CD4-positive, alpha-beta T cell treated with Interleukin-4 for 1 hour (primary cell): ENCODE results near the gene CTDSP2.
"Not testable (repeated sequence)": the region's sequence is repeated elsewhere in the genome, so short reads cannot be mapped to it uniquely, and the experiment has no call there.

Experiments
- DNase-seq, 2 donors: peaks; one replicate each; pipeline ENCODE4 v3.0.0-alpha.2; 2020 to 2022

The CTDSP2 gene

DNA sequence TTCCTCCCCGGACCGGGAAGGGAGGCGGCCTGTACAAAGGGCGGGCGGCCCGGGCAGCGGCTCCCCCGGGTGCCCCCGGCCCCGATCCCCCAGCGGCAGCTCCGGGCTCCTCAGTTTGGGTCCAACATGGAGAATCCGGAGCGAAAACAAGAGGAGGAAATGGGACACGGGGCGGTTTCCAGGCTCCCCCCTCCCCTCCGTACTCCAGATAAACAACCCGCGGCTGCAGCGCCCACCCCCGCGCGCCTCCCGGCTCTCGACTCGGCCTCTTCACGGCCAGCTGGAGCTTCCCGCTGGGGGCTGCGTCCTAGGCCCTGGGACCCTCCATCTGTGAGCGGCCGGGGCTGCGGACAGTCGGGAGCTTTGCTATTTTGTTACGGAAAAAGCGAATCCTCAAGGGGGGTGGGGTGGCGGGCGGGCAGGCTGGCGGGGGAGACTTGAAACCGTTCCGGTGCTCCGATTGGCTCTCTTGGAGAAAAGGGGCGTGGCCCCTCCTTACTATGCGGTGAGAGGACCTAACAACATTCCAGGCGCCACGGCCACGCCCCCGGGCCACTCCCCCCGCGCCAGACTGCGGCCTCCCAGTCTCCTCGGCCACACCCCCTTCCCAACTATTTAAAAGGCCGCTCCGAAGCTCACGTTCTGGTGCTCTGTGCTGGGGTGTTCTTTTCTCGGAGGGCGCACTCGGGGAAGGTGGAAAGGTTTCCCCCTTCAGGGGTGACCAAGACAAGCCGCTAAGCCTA lies at the start of gene CTDSP2:
CTDSP2 (minus strand) TSS at position 153 of the 743 bp plus-strand sequence. CDS start 294 bp downstream, outside the sequence.
- peak; percentile 91 for DNase-seq

DNA sequence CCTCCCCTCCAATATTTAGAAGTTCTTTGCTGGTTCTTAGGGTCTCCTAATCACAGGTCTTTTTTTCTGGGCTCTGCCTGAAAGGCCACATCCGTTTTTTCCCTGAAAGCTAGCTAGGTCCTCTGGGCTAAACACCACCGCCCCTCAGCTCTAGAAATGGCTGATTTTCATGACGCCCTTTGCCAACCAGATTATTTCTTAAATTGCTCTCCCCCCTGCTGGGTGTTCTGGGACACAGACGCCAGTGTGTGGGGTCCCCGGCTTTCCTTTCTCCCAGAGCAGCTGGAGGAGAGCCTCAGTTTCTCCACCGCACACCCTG lies 49.5 kb upstream of the CTDSP2 start:
- DNase-seq = no peak

DNA sequence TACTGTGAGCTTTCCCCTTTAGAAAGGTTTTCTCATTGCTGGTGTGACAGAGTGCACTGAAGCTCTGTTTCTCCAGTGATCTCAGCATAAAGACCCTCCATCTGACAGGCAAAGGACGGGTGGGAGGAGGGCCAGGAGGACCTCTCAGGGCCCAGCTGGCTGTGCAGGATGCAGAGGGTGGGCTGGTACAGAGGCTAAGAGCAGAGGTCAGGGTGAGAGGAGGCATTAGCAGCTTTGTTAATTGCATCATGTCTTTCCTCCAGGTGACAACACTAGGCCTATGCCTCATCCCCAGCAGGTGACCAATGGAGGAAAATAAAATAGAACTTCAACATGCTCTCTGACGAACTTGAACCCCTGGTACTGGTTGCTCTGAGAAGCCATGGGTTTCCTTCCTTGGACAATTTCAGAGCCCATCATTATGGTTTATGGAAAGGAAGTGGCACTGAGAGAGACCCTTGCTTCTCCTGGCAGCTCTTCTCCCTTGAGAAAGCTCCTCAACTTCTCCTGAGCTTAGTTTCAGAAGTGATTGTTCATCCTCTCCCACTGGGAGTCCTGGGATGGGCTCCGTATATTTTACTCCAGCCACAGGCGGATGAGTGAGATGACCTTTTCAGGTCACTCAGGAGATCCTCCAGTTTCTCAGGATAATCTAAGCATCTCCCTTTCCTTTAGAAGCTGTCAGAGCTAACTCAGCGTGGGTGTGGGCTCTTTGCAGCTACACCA lies 49.0 kb upstream of the CTDSP2 start:
- no peak for DNase-seq

DNA sequence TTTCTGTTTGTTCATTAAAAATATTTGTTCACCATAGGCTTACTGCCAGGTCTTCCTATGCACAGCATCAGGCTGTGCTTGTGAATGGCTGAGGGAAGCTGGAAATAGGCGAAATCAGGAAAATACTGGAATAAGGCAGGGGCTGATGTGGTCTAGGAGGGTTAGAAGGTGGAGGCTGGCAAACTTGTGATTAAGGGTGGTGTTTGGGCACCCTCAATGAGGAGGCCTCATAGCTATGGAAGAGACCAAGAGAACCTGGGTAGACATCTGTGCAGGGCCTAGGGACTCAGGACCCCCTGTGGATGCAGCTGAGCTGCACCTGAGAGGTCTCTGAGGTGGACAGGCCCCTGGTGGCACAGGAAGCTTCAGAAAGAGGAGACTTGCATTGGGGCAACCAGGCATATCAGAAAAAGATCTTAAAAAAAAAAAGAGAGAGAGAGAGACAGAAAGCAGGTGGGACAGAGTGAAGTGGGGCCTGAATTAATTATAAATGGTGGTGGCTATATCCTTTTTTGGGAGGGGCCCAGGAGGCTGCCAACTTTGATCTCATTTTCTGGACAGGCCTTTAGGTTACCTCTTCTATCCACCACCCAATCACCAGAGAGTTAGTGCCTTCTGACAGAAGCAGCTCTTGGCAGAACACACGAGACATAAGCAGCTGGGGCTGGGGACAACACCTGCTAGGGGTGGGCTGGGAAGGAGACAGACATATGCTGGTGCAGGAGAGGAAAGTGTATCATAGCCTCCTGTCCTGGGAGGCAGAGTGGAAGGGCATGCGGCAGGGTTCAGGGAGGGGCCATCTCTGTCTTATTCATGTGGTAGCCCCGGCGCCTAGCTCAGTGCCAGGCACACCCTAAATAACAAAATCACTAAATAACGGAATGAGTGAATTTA lies 48.1 kb upstream of the CTDSP2 start:
- no peak for DNase-seq

- DNase-seq = no peak
Measured at GRCh38 chr12:57893431-57894353, 47.2 kb upstream of the CTDSP2 start.

GRCh38 chr12:57892232-57892972 lies 45.9 kb upstream of the CTDSP2 start:
- DNase-seq = no peak

DNA sequence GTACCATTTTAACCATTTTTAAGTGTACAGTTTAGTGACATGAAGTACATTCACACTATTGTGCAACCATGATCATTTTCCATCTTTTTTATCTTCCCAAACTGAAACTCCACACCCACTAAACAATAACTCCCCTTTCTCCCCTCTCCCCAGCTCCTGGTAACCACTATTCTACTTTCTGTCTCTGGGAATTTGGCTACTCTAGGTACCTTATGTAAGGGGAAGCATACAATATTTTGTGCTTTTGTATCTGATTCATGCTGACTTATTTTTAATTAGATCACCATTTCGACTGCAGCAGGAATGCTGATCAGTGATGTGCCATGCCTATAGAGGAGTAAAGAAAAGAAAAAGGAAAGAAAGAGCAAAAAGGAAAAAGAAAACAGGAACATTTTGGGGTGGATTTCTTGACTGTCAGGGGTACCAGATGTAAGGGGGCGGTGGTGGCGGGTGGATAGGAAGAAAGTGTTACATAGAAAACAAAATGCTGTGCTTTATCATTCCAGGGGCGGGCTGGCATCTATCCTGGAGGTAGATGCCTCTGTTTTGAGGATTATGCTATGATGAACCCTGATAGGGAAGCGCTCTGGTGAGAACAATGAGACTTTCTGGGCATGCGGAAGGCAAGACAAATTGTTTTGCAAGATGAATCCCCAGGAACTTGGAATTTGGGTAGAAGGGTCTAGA lies 45.2 kb upstream of the CTDSP2 start:
- no peak for DNase-seq

DNA sequence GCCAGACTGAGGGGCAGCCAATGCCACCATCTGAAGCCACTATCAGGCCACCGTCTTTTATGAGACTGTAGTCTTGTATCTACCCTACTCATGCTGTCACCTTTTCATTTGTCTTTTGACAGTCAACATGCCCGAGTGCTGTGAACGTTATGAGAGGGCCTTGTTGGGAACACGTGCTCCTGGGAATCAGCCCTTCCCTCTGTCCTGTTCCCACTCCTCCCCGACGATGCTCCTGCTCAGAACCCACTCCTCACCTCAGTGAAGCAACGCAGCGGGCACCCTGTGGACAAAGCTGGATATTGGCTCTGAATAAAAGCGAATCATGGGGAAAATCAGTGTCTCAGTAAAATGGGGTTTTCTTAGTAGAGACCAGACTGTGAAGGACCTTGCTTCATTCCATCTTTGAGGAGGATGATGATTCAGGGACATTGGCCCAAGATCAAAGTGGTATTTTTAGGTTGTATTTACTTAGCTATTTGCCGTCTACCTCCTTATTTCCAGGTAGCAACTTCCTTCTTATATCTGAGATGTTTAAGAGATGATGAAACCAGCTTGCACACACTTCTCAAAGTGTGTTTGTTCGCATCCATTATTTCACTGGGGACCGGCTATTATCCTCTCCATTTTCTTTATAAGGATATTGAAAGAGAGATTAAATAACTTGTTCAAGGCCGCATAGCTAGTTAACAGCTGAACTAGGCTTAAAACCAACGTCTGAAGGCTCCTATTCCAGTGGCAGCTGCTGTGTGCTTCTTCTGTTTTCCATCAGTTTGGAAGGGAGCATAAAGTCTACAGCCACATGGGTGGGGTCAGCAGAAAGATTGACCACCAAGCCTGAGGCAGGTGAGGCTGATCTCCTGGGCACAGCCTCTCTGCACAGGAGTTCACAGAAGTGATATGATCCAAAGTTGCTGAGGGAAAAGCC lies 43.9 kb upstream of the CTDSP2 start:
- no peak for DNase-seq

DNA sequence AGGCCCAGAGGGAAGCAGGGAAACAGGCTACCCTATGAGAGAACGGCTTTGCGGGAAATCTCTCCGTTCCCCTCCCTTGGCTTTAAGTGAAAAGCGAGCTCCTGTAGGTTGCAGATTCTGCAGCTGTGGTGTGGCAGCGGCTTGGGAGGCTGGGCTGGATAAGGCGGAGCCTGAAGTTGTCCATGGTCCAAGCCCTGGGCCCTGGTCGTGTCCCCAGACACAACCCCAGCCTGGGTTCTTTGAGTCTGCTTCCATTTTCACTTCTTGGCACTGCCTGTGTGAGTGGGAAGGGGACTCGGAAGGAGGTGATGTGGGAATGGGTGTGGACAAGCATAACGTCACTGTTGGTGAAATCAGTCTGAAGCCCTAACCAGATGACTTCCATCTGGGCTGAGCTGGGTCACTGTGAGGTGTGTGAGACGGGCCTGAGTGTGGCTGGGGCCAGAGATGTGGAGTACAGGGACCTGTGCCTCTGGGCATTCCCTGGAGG lies 43.0 kb upstream of the CTDSP2 start:
- no peak for DNase-seq

- DNase-seq = peak in 1 of 2 donors; percentile 22
Measured at GRCh38 chr12:57888409-57889157, 42.1 kb upstream of the CTDSP2 start.

DNA sequence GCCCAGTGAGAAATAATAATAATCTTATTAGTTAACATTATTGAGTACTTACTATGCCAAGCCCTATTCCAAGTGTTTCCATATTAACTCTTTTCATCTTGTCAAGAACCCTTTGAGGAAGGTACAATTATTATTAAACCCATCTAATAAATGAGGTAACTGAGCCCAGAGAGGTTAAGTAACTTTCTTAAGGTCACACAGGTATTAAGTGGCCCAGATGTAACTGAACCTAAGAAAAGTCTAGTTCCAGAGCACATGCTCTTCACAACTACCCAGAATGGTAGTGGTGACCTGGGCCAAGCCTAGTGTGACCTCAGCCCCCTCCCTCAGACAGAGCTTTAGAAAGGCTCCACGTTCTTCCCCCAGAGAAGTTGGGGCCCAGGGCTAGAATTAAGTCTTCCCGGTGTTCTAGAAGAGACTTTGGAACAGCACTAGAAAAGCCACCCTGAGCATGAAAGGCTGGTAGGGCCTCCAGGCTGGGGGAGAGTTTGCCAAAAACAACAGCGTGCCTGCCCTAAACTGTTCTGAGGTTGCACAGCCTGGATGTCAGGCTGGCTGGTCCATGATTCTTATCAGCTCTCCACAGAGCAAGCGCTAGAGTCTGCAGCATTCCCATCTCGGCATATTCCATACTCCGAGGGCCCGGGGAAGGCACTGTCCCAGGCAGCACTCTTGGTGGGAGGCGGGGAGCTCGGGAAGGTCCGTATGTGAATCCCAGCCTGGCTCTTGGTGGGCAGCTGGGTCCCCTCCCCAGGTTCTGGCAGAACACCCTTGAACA lies 41.3 kb upstream of the CTDSP2 start:
- no peak for DNase-seq

GRCh38 chr12:57886964-57887363 lies 40.4 kb upstream of the CTDSP2 start:
- DNase-seq = not testable (repeated sequence)

DNA sequence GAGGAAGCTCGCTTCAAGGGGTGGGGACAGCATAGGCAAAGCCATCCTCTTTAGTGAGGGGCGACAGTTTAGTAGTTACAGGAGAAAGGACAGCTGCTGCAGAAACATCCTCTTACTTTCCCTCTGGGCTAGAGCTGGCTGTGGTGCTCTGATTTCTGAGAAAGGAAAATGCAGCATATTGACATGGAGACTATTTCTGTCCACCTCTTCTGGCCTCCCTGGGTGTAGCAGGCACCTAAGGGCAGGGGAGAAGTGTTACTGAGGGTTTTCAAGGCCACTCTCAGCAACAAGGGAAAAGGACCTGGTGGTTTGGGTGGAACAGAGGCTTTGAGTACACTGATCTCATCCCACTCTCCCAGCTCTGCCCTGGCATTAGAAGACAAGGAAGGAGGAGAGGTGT lies 40.0 kb upstream of the CTDSP2 start:
- DNase-seq = no peak

GRCh38 chr12:57885207-57885606 lies 38.7 kb upstream of the CTDSP2 start:
- DNase-seq = no peak

DNA sequence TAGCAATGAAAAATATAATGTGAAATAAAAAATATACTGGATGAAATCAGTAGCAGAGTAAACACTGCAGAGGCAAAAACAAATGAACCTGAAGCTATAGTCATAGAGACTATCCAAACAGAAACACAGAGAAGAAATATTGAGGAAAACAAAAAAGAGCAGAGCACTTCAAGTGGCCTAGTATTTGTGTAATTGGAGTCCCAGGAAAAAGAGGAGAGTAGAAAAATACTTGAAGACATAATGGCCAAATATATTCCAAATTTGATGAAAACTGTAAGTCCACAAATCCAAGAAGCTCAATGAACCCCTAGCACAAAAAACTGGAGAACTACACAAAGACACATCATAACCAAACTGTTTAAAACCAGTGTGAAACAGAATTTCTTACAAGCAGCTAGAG lies 37.2 kb upstream of the CTDSP2 start:
- no peak for DNase-seq

DNA sequence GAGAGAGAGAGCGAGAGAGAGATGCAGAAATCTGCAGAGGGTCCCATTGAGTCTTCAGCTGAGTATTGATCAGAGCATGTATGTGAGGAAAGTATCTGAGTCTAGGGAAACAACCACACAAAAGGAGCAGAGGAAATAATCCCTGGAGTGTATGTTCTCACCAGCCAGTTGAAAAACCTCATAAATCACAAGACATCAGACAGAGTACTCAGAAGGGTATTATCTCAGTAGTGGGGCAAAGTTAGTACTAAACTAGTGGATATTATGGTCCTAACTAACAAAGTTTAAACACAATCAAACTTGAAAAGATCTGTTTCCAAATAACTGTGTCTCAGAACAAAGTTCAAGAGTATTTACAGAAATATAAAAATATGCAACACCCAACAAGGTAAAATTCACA lies 36.5 kb upstream of the CTDSP2 start:
- no peak for DNase-seq

DNA sequence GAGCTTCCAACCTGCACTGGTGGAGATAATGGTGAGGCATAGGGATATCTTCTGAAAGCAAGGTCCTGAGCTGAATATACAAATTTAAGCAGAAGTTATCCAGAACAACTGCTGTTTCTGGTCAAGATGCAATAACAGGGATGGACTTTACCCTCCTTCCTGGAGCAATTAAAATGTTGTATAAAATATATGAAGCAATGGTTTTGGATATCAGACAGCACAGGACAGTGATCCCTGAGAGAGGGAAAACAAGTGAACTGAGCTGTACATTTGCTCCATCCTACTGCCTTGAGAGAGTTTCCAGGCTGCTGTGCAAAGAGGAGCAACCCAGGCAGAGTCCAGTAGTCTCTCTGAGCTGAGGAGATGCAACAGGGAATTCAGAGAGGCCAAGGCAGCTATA lies 36.0 kb upstream of the CTDSP2 start:
- DNase-seq = no peak

GRCh38 chr12:57881475-57881874 lies 34.9 kb upstream of the CTDSP2 start:
- DNase-seq = no peak
